K562 (cell line): Measurements from ENCODE around the gene DHRS13. TPM values are rescaled to one million over a fixed set of nuclear protein-coding genes. Genes with fewer than 3 reads are reported as not detected.

Source experiments
- ATAC-seq: fragments of 200-7000 bp; cut with Tn5 transposase; 3 replicates; pipeline ENCODE4 v1.9.1; 2020; ENCODE audit warnings: moderate library complexity
- BruUV-seq: library from RNA; stranded (reverse); fragments of 400-500 nt; replicated peaks from 2 replicates; lab custom pipeline; 2021; lab: Mats Ljungman, UMichigan
- CTCF ChIA-PET: fragments of 300-600 bp; formaldehyde crosslinking; extraction: SDS; loops from one replicate; lab custom pipeline; 2021; ENCODE audit warnings: low intra/inter-chr PET ratio; lab: Yijun Ruan, JAX
- POLR2A ChIA-PET: fragments of 300-600, 350-650 bp; sonication (Branson Sonifier 250); formaldehyde crosslinking; extraction: SDS; loops from one replicate; lab custom pipeline; 2021; ENCODE audit warnings: antibody characterized with exemption, inconsistent platforms; lab: Yijun Ruan, JAX
- DNase-seq, 4 experiments: peaks; one replicate each; pipeline versions ENCODE4 v3.0.0 to v3.0.0-alpha.2; 2011 to 2018; ENCODE audit warnings: low spot score in 3 of 4, mixed read lengths in 3 of 4; ENCODE audit errors: extremely low read depth in 1 of 4
- FAIRE-seq: peaks from 2 replicates; lab custom pipeline; 2011; peaks lifted over from hg19 to GRCh38; lab: Jason Lieb, UNC
- H2AFZ ChIP-seq: 2 replicates; pipeline ENCODE4 v1.6.0; 2011; ENCODE audit warnings: low read depth, low read length, control low read depth, inconsistent platforms
- H3K27ac ChIP-seq: fragments of 200-600 bp; 3 replicates; pipeline ENCODE4 v1.8.0; 2011; ENCODE audit warnings: low read depth, mild to moderate bottlenecking, control low read depth, inconsistent platforms, low read length, moderate library complexity, mixed read lengths; ENCODE audit errors: extremely low read depth
- H3K27me3 ChIP-seq, 2 experiments: fragments of 300-600 bp in 1 of 2; 2 replicates in 1 of 2; 3 replicates in 1 of 2; pipeline versions ENCODE4 v1.6.0 to v1.8.0; 2011; ENCODE audit warnings: inconsistent platforms in 2 of 2, low read length in 2 of 2, mild to moderate bottlenecking in 1 of 2, mixed read lengths in 1 of 2, moderate library complexity in 1 of 2; ENCODE audit not compliant: control insufficient read depth in 2 of 2, insufficient read depth in 2 of 2
- H3K36me3 ChIP-seq: fragments of 300-600 bp; 3 replicates; pipeline ENCODE4 v1.8.0; 2011; ENCODE audit warnings: mild to moderate bottlenecking, low read length, inconsistent platforms; ENCODE audit not compliant: control insufficient read depth, insufficient read depth
- H3K4me1 ChIP-seq, 2 experiments: fragments of 200-600 bp in 1 of 2; replicated peaks in 1 of 2; 2 replicates in 1 of 2; 3 replicates in 1 of 2; pipeline versions ENCODE4 v1.5.1 to v1.8.0; 2011; ENCODE audit warnings: inconsistent platforms in 2 of 2, low read length in 2 of 2, mild to moderate bottlenecking in 1 of 2, mixed read lengths in 1 of 2, moderate library complexity in 1 of 2; ENCODE audit not compliant: control insufficient read depth in 2 of 2, insufficient read depth in 2 of 2
- H3K4me2 ChIP-seq: 2 replicates; pipeline ENCODE4 v1.6.1; 2011; ENCODE audit warnings: low read length, control low read depth, inconsistent platforms, mixed read lengths; ENCODE audit not compliant: insufficient read depth
- H3K4me3 ChIP-seq: fragments of 200-600 bp; sonication (generic), shearing (Covaris generic); 2 replicates; pipeline ENCODE4 v1.5.1; 2016; ENCODE audit warnings: control low read depth, inconsistent platforms
- H3K79me2 ChIP-seq: fragments of 200-600 bp; 3 replicates; pipeline ENCODE4 v1.8.0; 2011; ENCODE audit warnings: low read length, inconsistent platforms; ENCODE audit not compliant: control insufficient read depth, insufficient read depth
- H3K9ac ChIP-seq, 2 experiments: 2 replicates each; pipeline versions ENCODE4 v1.6.0 to v1.6.1; 2011; ENCODE audit warnings: low read depth in 2 of 2, low read length in 2 of 2, control low read depth in 1 of 2, inconsistent platforms in 1 of 2, mild to moderate bottlenecking in 1 of 2, mixed read lengths in 1 of 2; ENCODE audit not compliant: insufficient read depth in 1 of 2
- H3K9me1 ChIP-seq: one replicate; pipeline ENCODE4 v1.6.0; 2011; ENCODE audit warnings: inconsistent platforms, mild to moderate bottlenecking, low read length, moderate library complexity; ENCODE audit not compliant: control insufficient read depth, insufficient read depth
- H3K9me3 ChIP-seq: replicated peaks from 2 replicates; pipeline ENCODE4 v1.5.1; 2011; ENCODE audit warnings: low read depth, low read length, inconsistent platforms; ENCODE audit not compliant: control insufficient read depth, insufficient read depth
- H4K20me1 ChIP-seq: replicated peaks from 2 replicates; pipeline ENCODE4 v1.6.1; 2011; ENCODE audit warnings: low read length, inconsistent platforms, mixed read lengths; ENCODE audit not compliant: control insufficient read depth, insufficient read depth
- ARID1B ChIP-seq: fragments of 450-650 bp; IDR thresholded peaks from 2 replicates; pipeline ENCODE4 v1.6.1; 2016; ENCODE audit warnings: antibody characterized with exemption, mild to moderate bottlenecking, inconsistent platforms
- CBFA2T3 ChIP-seq: fragments of 450-650 bp; IDR thresholded peaks from 2 replicates; pipeline ENCODE4 v1.6.1; 2017
- DPF2 ChIP-seq: fragments of 450-650 bp; IDR thresholded peaks from 2 replicates; pipeline ENCODE4 v1.6.1; 2016
- FOSL1 ChIP-seq: fragments of 200-800 bp; sonication (Bioruptor generic); conservative IDR thresholded peaks from 2 replicates; pipeline ENCODE4 v1.6.1; 2016; ENCODE audit warnings: missing genetic modification characterization, missing compliant biosample characterization
- FOXK1 ChIP-seq: sonication (generic); formaldehyde crosslinking; IDR thresholded peaks from 2 replicates; pipeline ENCODE4 v1.8.0; 2022; ENCODE audit warnings: missing genetic modification reagents, mild to moderate bottlenecking, borderline replicate concordance
- JUN ChIP-seq, 2 experiments: sonication (generic) in 1 of 2; formaldehyde crosslinking in 1 of 2; IDR thresholded peaks; 2 replicates each; pipeline versions ENCODE4 v1.6.1 to v1.8.0; 2012 to 2022; ENCODE audit warnings: borderline replicate concordance in 2 of 2, mild to moderate bottlenecking in 2 of 2, improper control_type of control experiment in 1 of 2, low read depth in 1 of 2, low read length in 1 of 2, missing genetic modification reagents in 1 of 2
- MEIS2 ChIP-seq: fragments of 450-650 bp; IDR thresholded peaks from 2 replicates; pipeline ENCODE4 v1.6.1; 2014; ENCODE audit warnings: mild to moderate bottlenecking; ENCODE audit not compliant: partially characterized antibody
- POLR2AphosphoS5 ChIP-seq: IDR thresholded peaks from 2 replicates; pipeline ENCODE4 v1.6.1; 2011; ENCODE audit warnings: mild to moderate bottlenecking, low read depth, low read length, moderate library complexity; ENCODE audit not compliant: control insufficient read depth, insufficient read depth
- RBM34 ChIP-seq: fragments of 200-400 bp; formaldehyde crosslinking; IDR thresholded peaks from 2 replicates; pipeline ENCODE4 v1.6.1; 2018; ENCODE audit warnings: low read length, borderline replicate concordance; ENCODE audit not compliant: insufficient read depth
- SMARCE1 ChIP-seq: fragments of 450-650 bp; IDR thresholded peaks from 2 replicates; pipeline ENCODE4 v1.7.1; 2016; ENCODE audit warnings: mild to moderate bottlenecking
- TCF3 ChIP-seq: sonication (generic); formaldehyde crosslinking; IDR thresholded peaks from 2 replicates; pipeline ENCODE4 v1.4.0; 2020; ENCODE audit warnings: mild to moderate bottlenecking, missing genetic modification reagents
- TRIM28 ChIP-seq: fragments of 450-650 bp; IDR thresholded peaks from 2 replicates; pipeline ENCODE4 v1.6.1; 2017
- ZNF316 ChIP-seq: fragments of 450-650 bp; IDR thresholded peaks from 2 replicates; pipeline ENCODE4 v1.6.1; 2016
- WGBS: fragments of 100-300 bp; shearing (Covaris generic); methylation state at CpG from one replicate; pipeline ENCODE4 v1.1.6; 2016; ENCODE audit warnings: low coverage, mixed read lengths; ENCODE audit not compliant: insufficient coverage; ENCODE audit errors: missing lambda C conversion rate; 5-methylcytosine and 5-hydroxymethylcytosine counted together
- in situ Hi-C: fragments of 300-500 bp; cut with MboI; formaldehyde crosslinking; loops from 4 replicates; pipeline ENCODE4 v1.15.0; 2018; ENCODE audit warnings: inconsistent platforms, mixed read lengths
- intact Hi-C: fragments of 100-400 bp; cut with micrococcal nuclease; formaldehyde crosslinking; loops from 2 replicates; pipeline ENCODE4 v1.14.2; 2022
- polyA plus RNA-seq, 8 experiments: library from polyadenylated mRNA; depleted of rRNA in 4 of 8; stranded (reverse) in 5 of 8; unstranded in 3 of 8; fragments of >200 nt; fragmentation: Nextera tagmentation in 2 of 8; fragmentation: Illumina TruSeq in 1 of 8; extraction: Ambion mirVana in 2 of 8; extraction: Trizol in 1 of 8; gene quantifications; 2 replicates each; pipeline versions ENCODE4 v1.2.1 to v1.2.3, GENCODE V29; 2011 to 2014; ENCODE audit warnings: inconsistent platforms in 1 of 8, missing spikeins in 1 of 8
- total RNA-seq, 7 experiments: library from RNA; depleted of rRNA in 6 of 7; stranded (reverse); fragments of >200 nt in 6 of 7; fragmentation: Illumina TruSeq in 2 of 7; extraction: Trizol in 2 of 7; gene quantifications; 2 replicates each; pipeline versions ENCODE4 v1.2.1 to v1.2.3, GENCODE V29; 2011 to 2021; ENCODE audit warnings: low replicate concordance in 1 of 7
- TF ChIP-seq, protein P1 (sequence below): sonication (generic); formaldehyde crosslinking; IDR thresholded peaks from 2 replicates; pipeline ENCODE4 v1.8.0; 2022; ENCODE audit warnings: mild to moderate bottlenecking, missing genetic modification reagents
- TF ChIP-seq, protein P2 (sequence below): fragments of 450-650 bp; formaldehyde crosslinking; IDR thresholded peaks from 2 replicates; pipeline ENCODE4 v1.4.0; 2020; ENCODE audit warnings: mild to moderate bottlenecking
- TF ChIP-seq, protein P3 (sequence below): sonication (generic); formaldehyde crosslinking; IDR thresholded peaks from 2 replicates; pipeline ENCODE4 v1.8.0; 2023; ENCODE audit warnings: mild to moderate bottlenecking, missing genetic modification reagents

DHRS13 gene
- total and polyA plus RNA-seq, 9 of the 15 experiments (the other 6 are each of a cell fraction or from before 2014, with no cell fraction given), result 0.32 to 52.3 (median 34.3) TPM; not detected in 1

DNA sequence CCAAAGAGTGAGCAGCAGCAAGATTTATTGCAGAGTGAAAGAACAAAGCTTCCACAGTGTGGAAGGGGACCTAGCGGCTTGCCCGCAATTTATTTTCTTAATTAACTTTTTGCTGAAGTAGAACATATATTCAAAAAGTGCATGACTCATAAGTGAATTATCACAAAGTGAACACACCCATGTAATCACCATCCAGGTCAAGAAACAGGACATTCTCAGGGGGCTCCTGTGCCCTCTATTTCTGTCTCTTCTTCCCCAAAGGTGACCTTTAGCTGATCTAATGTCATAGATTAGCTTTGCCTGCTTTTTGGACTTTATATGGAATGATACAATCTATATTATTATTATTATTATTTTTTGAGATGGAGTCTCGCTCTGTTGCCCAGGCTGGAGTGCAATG is 28.1 kb downstream of the DHRS13 start:
- Histone ChIP-seq H2AFZ (peak overlapping the region; percentile 67), H3K9me3 (peaks cover 3% of the 10 kb centered on the region), H3K9me1 (no peaks in the 10 kb centered on the region), H3K36me3 (peaks cover 18% of the 10 kb centered on the region), H4K20me1 (no peaks in the 10 kb centered on the region), H3K4me2 (peak overlapping the region; percentile 60), H3K27ac (peak overlapping the region; percentile 25; the same call in 2 of the 3 replicates), H3K4me1 (peaks cover 44 to 47% of the 10 kb centered on the region in 2 experiments), H3K4me3 (no peak overlapping the region), H3K79me2 (peaks cover 5% of the 10 kb centered on the region; the same call in 1 of the 3 replicates), H3K27me3 (no peaks in the 10 kb centered on the region), H3K9ac (peak overlapping the region; percentile 24 to 30; a peak in 2 of 4 replicates)
- no peak for ATAC-seq
- intact Hi-C loops (loop anchor here (1.0 kb wide), 1 partner anchor 12 kb away; no protein-coding TSS in a partner anchor), in situ Hi-C loops (no loop called here)
- WGBS, result 38% methylated on average over 3 of the region's 3 CpGs
- no peak for FAIRE-seq
- CTCF ChIA-PET, result no interaction called here
- no TSS peak for BruUV-seq
- DNase-seq, result no peak
- POLR2A ChIA-PET, result interaction anchor here (0.6 to 1.1 kb wide), 6 partner anchors 9 to 122 kb away, joined by 3 to 6 read pairs (median 4); partner anchors contain the start of gene DHRS13
- peak; percentile 49 for TF ChIP-seq MEIS2
- TF ChIP-seq ZNF316, result peak; percentile 11; the same call in 1 of the 2 replicates
- TF ChIP-seq, protein P1, sequence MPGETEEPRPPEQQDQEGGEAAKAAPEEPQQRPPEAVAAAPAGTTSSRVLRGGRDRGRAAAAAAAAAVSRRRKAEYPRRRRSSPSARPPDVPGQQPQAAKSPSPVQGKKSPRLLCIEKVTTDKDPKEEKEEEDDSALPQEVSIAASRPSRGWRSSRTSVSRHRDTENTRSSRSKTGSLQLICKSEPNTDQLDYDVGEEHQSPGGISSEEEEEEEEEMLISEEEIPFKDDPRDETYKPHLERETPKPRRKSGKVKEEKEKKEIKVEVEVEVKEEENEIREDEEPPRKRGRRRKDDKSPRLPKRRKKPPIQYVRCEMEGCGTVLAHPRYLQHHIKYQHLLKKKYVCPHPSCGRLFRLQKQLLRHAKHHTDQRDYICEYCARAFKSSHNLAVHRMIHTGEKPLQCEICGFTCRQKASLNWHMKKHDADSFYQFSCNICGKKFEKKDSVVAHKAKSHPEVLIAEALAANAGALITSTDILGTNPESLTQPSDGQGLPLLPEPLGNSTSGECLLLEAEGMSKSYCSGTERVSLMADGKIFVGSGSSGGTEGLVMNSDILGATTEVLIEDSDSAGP (CRISPR knock-in tag), result no peak
- TF ChIP-seq TRIM28, result no peak
- TF ChIP-seq, protein P2, sequence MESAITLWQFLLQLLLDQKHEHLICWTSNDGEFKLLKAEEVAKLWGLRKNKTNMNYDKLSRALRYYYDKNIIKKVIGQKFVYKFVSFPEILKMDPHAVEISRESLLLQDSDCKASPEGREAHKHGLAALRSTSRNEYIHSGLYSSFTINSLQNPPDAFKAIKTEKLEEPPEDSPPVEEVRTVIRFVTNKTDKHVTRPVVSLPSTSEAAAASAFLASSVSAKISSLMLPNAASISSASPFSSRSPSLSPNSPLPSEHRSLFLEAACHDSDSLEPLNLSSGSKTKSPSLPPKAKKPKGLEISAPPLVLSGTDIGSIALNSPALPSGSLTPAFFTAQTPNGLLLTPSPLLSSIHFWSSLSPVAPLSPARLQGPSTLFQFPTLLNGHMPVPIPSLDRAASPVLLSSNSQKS (CRISPR knock-in tag), result no peak
- no peak for TF ChIP-seq POLR2AphosphoS5
- TF ChIP-seq JUN (IDR thresholded peaks at IDR 0.05; ENCODE audit: borderline replicate concordance, low read depth, low read length), result 0 out of 2 replicates have a peak, but pooled peaks have one; percentile 12
- no peak for TF ChIP-seq JUN (CRISPR knock-in tag; IDR thresholded peaks at IDR 0.05; ENCODE audit: borderline replicate concordance)
- no peak for TF ChIP-seq FOXK1
- peak; percentile 69 for TF ChIP-seq FOSL1
- peak; percentile 58 for TF ChIP-seq CBFA2T3
- peak; percentile 71 for TF ChIP-seq DPF2
- 0 out of 2 replicates have a peak, but pooled peaks have one; percentile 28 for TF ChIP-seq TCF3 (CRISPR knock-in tag)
- peak; percentile 65; the same call in 1 of the 2 replicates for TF ChIP-seq SMARCE1
- TF ChIP-seq ARID1B, result peak; percentile 68
- TF ChIP-seq RBM34, result no peak
- TF ChIP-seq, protein P3, sequence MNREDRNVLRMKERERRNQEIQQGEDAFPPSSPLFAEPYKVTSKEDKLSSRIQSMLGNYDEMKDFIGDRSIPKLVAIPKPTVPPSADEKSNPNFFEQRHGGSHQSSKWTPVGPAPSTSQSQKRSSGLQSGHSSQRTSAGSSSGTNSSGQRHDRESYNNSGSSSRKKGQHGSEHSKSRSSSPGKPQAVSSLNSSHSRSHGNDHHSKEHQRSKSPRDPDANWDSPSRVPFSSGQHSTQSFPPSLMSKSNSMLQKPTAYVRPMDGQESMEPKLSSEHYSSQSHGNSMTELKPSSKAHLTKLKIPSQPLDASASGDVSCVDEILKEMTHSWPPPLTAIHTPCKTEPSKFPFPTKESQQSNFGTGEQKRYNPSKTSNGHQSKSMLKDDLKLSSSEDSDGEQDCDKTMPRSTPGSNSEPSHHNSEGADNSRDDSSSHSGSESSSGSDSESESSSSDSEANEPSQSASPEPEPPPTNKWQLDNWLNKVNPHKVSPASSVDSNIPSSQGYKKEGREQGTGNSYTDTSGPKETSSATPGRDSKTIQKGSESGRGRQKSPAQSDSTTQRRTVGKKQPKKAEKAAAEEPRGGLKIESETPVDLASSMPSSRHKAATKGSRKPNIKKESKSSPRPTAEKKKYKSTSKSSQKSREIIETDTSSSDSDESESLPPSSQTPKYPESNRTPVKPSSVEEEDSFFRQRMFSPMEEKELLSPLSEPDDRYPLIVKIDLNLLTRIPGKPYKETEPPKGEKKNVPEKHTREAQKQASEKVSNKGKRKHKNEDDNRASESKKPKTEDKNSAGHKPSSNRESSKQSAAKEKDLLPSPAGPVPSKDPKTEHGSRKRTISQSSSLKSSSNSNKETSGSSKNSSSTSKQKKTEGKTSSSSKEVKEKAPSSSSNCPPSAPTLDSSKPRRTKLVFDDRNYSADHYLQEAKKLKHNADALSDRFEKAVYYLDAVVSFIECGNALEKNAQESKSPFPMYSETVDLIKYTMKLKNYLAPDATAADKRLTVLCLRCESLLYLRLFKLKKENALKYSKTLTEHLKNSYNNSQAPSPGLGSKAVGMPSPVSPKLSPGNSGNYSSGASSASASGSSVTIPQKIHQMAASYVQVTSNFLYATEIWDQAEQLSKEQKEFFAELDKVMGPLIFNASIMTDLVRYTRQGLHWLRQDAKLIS (CRISPR knock-in tag), result no peak
